Measurements from ENCODE around the gene DMXL1. TPM values are rescaled to one million over a fixed set of nuclear protein-coding genes. Genes with fewer than 3 reads are reported as not detected.

The DMXL1 gene
- total RNA-seq, 1 experiment from 2014 or later = 43.3 TPM

GRCh38 chr5:119048246-119048645, 22.6 kb upstream of the DMXL1 start:
- no peak for DNase-seq
- H3K4me1 Mint-ChIP-seq (ENCODE audit: low read depth, unreplicated experiment) = no peaks in the 10 kb centered on the region
- no peak overlapping the region for H3K27ac Mint-ChIP-seq (ENCODE audit: unreplicated experiment)
- H3K36me3 Mint-ChIP-seq (ENCODE audit: insufficient read depth, unreplicated experiment) = no peaks in the 10 kb centered on the region
- BruUV-seq (replicated peaks) = no TSS peak
- intact Hi-C loops (cut with micrococcal nuclease; ENCODE audit: unreplicated experiment) = no loop called here
- H3K9me3 Mint-ChIP-seq (ENCODE audit: low read depth, unreplicated experiment) = no peaks in the 10 kb centered on the region
- H3K4me3 Mint-ChIP-seq (ENCODE audit: low read depth, unreplicated experiment) = no peak overlapping the region
- TF ChIP-seq CTCF (IDR thresholded peaks at IDR 0.05; ENCODE audit: unreplicated experiment) = no peak
- H3K27me3 Mint-ChIP-seq (ENCODE audit: unreplicated experiment) = no peaks in the 10 kb centered on the region
- CTCF ChIA-PET = no interaction called here

GRCh38 chr5:119049824-119050449, 20.9 kb upstream of the DMXL1 start:
- DNase-seq = no peak

GRCh38 chr5:119054101-119054500, 16.8 kb upstream of the DMXL1 start:
- no peaks in the 10 kb centered on the region for H3K9me3 Mint-ChIP-seq (ENCODE audit: low read depth, unreplicated experiment)
- H3K36me3 Mint-ChIP-seq (ENCODE audit: insufficient read depth, unreplicated experiment) = no peaks in the 10 kb centered on the region
- H3K27ac Mint-ChIP-seq (ENCODE audit: unreplicated experiment) = no peak overlapping the region
- TF ChIP-seq CTCF (IDR thresholded peaks at IDR 0.05; ENCODE audit: unreplicated experiment) = no peak
- intact Hi-C loops (cut with micrococcal nuclease; ENCODE audit: unreplicated experiment) = no loop called here
- CTCF ChIA-PET = no interaction called here
- BruUV-seq (replicated peaks) = no TSS peak
- no peak overlapping the region for H3K4me3 Mint-ChIP-seq (ENCODE audit: low read depth, unreplicated experiment)
- no peak for DNase-seq
- H3K4me1 Mint-ChIP-seq (ENCODE audit: low read depth, unreplicated experiment) = no peaks in the 10 kb centered on the region
- H3K27me3 Mint-ChIP-seq (ENCODE audit: unreplicated experiment) = no peaks in the 10 kb centered on the region

More at GRCh38 chr5:119049824-119050449, 20.9 kb upstream of the DMXL1 start:
- H3K27me3 Mint-ChIP-seq (ENCODE audit: unreplicated experiment) = no peaks in the 10 kb centered on the region
- H3K27ac Mint-ChIP-seq (ENCODE audit: unreplicated experiment) = no peak overlapping the region
- no peak overlapping the region for H3K4me3 Mint-ChIP-seq (ENCODE audit: low read depth, unreplicated experiment)
- BruUV-seq (replicated peaks) = no TSS peak
- no peaks in the 10 kb centered on the region for H3K9me3 Mint-ChIP-seq (ENCODE audit: low read depth, unreplicated experiment)
- TF ChIP-seq CTCF (IDR thresholded peaks at IDR 0.05; ENCODE audit: unreplicated experiment) = no peak
- H3K36me3 Mint-ChIP-seq (ENCODE audit: insufficient read depth, unreplicated experiment) = no peaks in the 10 kb centered on the region
- H3K4me1 Mint-ChIP-seq (ENCODE audit: low read depth, unreplicated experiment) = no peaks in the 10 kb centered on the region
- intact Hi-C loops (cut with micrococcal nuclease; ENCODE audit: unreplicated experiment) = no loop called here
- CTCF ChIA-PET = interaction anchor here (0.6 kb wide), 1 partner anchor 15 kb away, joined by 4 read pairs; no protein-coding TSS in a partner anchor

- no peaks in the 10 kb centered on the region for H3K36me3 Mint-ChIP-seq (ENCODE audit: insufficient read depth, unreplicated experiment)
- TF ChIP-seq CTCF (IDR thresholded peaks at IDR 0.05; ENCODE audit: unreplicated experiment) = no peak
Observed at GRCh38 chr5:119055294-119055693, 15.6 kb upstream of the DMXL1 start.

More at GRCh38 chr5:119055294-119055693, 15.6 kb upstream of the DMXL1 start:
- intact Hi-C loops (cut with micrococcal nuclease; ENCODE audit: unreplicated experiment) = no loop called here
- no peaks in the 10 kb centered on the region for H3K9me3 Mint-ChIP-seq (ENCODE audit: low read depth, unreplicated experiment)
- BruUV-seq (replicated peaks) = no TSS peak
- H3K27ac Mint-ChIP-seq (ENCODE audit: unreplicated experiment) = no peak overlapping the region
- H3K27me3 Mint-ChIP-seq (ENCODE audit: unreplicated experiment) = no peaks in the 10 kb centered on the region
- no peaks in the 10 kb centered on the region for H3K4me1 Mint-ChIP-seq (ENCODE audit: low read depth, unreplicated experiment)
- no peak overlapping the region for H3K4me3 Mint-ChIP-seq (ENCODE audit: low read depth, unreplicated experiment)
- DNase-seq = no peak
- CTCF ChIA-PET = no interaction called here
